ENCODE results near the gene TSEN54. TPM values are rescaled to one million over a fixed set of nuclear protein-coding genes. Genes with fewer than 3 reads are reported as not detected.

TSEN54 gene
- total RNA-seq, 2 experiments from 2014 or later: 73.3 to 78.7 TPM

DNA sequence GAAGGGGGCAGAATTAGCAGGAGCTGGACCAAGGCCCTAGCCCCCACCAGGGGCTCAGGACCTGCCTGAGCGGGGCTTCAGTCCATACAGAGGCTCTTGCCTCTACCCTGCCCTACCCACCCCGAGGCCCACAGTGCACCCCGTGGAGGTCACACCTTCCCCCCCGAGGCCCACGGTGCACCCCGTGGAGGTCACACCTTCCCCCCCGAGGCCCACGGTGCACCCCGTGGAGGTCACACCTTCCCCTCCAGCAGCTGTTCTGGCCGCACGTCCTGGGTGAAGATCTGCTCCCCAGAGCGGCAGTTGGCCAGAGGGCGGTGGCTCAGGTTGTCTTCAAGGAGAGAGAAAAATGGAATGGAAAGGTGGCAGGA lies 12.4 kb upstream of the TSEN54 start:
- Histone ChIP-seq H3K9me3 (ENCODE audit: control insufficient read depth in 1 of 2, insufficient read depth in 1 of 2, low read length in 2 of 2) (no peaks in the 10 kb centered on the region), H3K4me1 (ENCODE audit: insufficient read depth, low read length) (no peaks in the 10 kb centered on the region), H3K27me3 (ENCODE audit: control insufficient read depth in 1 of 2, insufficient read depth in 2 of 2, low read length in 2 of 2) (no peaks in the 10 kb centered on the region), H3K4me3 (ENCODE audit: low read length) (no peak overlapping the region), H3K36me3 (ENCODE audit: insufficient read depth, low read length) (peaks cover 8% of the 10 kb centered on the region), H3K27ac (ENCODE audit: low read depth in 1 of 2, low read length in 2 of 2) (no peak overlapping the region)
- Mint-ChIP-seq H3K36me3 (ENCODE audit: low read depth) (peaks cover 6% of the 10 kb centered on the region), H3K4me3 (no peak overlapping the region), H3K4me1 (ENCODE audit: low read depth) (no peaks in the 10 kb centered on the region), H3K9me3 (no peaks in the 10 kb centered on the region), H3K27ac (no peak overlapping the region), H3K27me3 (no peaks in the 10 kb centered on the region)
- ChIA-PET POLR2A (interaction anchor here (1.1 kb wide), 1 partner anchor 12 kb away, joined by 3 read pairs; the partner anchor contains the start of gene TSEN54), CTCF (no interaction called here)
- TF ChIP-seq, protein P1, sequence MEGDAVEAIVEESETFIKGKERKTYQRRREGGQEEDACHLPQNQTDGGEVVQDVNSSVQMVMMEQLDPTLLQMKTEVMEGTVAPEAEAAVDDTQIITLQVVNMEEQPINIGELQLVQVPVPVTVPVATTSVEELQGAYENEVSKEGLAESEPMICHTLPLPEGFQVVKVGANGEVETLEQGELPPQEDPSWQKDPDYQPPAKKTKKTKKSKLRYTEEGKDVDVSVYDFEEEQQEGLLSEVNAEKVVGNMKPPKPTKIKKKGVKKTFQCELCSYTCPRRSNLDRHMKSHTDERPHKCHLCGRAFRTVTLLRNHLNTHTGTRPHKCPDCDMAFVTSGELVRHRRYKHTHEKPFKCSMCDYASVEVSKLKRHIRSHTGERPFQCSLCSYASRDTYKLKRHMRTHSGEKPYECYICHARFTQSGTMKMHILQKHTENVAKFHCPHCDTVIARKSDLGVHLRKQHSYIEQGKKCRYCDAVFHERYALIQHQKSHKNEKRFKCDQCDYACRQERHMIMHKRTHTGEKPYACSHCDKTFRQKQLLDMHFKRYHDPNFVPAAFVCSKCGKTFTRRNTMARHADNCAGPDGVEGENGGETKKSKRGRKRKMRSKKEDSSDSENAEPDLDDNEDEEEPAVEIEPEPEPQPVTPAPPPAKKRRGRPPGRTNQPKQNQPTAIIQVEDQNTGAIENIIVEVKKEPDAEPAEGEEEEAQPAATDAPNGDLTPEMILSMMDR (IDR thresholded peaks at IDR 0.05): no peak
- ATAC-seq (ENCODE audit: poor library complexity): no peak
- intact Hi-C loops (cut with DNase I, micrococcal nuclease): no loop called here
- peak in 1 of 14 experiments; percentile 30 for DNase-seq

DNA sequence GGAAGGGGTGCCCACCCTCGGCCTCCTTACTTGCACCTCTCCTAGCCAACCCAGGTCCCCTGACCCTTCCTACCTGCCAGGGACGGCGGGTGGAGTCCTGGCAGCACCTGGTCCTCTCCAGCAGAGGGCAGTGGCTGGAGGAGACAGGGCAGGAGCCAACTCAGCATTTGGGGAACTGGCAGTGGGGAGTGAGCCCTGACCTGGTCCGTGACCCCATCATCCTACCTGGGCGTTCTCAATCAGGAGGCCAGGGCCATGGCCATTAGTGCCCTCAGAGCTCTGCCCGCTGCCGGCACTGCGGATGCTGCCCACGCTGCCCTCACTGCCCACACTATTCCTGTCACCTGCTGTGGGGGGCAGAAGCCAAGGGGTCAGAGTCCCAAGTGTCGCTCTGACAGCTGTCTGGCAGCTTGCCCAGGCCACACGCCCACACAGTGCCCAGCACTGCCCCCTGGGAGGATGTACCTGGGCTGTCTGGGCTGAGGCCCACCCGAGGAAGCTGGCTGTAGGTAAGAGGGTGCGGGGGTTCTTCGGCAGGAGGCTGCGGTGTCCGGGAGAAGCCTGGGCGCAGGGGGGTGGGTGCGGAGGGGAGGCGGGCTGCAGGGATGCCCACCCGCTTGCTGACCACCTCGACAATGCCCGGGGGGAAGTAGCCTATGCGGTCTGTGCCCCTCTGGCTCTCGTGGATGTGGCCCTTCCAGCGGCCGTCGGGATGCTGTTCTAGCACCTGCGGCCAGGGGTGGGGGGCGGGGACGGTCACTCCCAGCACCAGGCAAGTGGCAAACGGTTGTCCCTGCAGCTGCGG lies 11.8 kb upstream of the TSEN54 start:
- no peak overlapping the region for H3K4me3 Mint-ChIP-seq
- Histone ChIP-seq H3K4me3 (ENCODE audit: low read length) (no peak overlapping the region), H3K36me3 (ENCODE audit: insufficient read depth, low read length) (peaks cover 2% of the 10 kb centered on the region), H3K27me3 (ENCODE audit: control insufficient read depth in 1 of 2, insufficient read depth in 2 of 2, low read length in 2 of 2) (no peaks in the 10 kb centered on the region), H3K9me3 (ENCODE audit: control insufficient read depth in 1 of 2, insufficient read depth in 1 of 2, low read length in 2 of 2) (no peaks in the 10 kb centered on the region), H3K27ac (ENCODE audit: low read depth in 1 of 2, low read length in 2 of 2) (no peak overlapping the region), H3K4me1 (ENCODE audit: insufficient read depth, low read length) (no peaks in the 10 kb centered on the region)
- H3K36me3 Mint-ChIP-seq (ENCODE audit: low read depth): no peaks in the 10 kb centered on the region
- ATAC-seq (ENCODE audit: poor library complexity): peak; percentile 63
- ChIA-PET CTCF (no interaction called here), POLR2A (interaction anchor here (1.1 kb wide), 1 partner anchor 12 kb away, joined by 3 read pairs; the partner anchor contains the start of gene TSEN54)
- TF ChIP-seq, protein P1 (IDR thresholded peaks at IDR 0.05): peak; percentile 44
- no peaks in the 10 kb centered on the region for H3K27me3 Mint-ChIP-seq
- no peaks in the 10 kb centered on the region for H3K4me1 Mint-ChIP-seq (ENCODE audit: low read depth)
- intact Hi-C loops (cut with DNase I, micrococcal nuclease): no loop called here
- no peaks in the 10 kb centered on the region for H3K9me3 Mint-ChIP-seq
- peak in 10 of 14 experiments; percentile 25 to 68 (median 45) for DNase-seq
- H3K27ac Mint-ChIP-seq: no peak overlapping the region

DNA sequence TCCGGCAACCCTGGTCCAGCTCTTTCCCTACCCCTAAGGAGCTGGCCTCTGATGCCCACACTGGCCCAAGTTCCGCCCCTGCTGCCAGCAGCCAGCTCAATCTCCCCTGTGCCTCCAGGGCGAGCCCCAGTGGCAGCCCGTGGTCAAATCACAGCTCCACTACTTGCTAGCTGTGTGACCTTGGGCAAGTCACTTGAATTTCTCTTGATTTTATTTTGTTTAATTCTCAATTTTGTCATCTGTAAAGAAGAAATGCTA lies 11.2 kb upstream of the TSEN54 start:
- TF ChIP-seq, protein P1 (IDR thresholded peaks at IDR 0.05): no peak
- POLR2A ChIA-PET: interaction anchor here (1.1 kb wide), 1 partner anchor 11 kb away, joined by 3 read pairs; the partner anchor contains the start of gene TSEN54

More for the DNA sequence above, 11.2 kb upstream of the TSEN54 start:
- H3K36me3 Mint-ChIP-seq (ENCODE audit: low read depth): no peaks in the 10 kb centered on the region
- intact Hi-C loops (cut with DNase I, micrococcal nuclease): no loop called here
- H3K9me3 Mint-ChIP-seq: no peaks in the 10 kb centered on the region
- DNase-seq (no peak), ATAC-seq (ENCODE audit: poor library complexity) (no peak)
- no peak overlapping the region for H3K27ac ChIP-seq (ENCODE audit: low read depth in 1 of 2, low read length in 2 of 2)
- no peak overlapping the region for H3K4me3 Mint-ChIP-seq
- no peak overlapping the region for H3K4me3 ChIP-seq (ENCODE audit: low read length)
- H3K4me1 Mint-ChIP-seq (ENCODE audit: low read depth): no peaks in the 10 kb centered on the region
- CTCF ChIA-PET: no interaction called here
- no peaks in the 10 kb centered on the region for H3K36me3 ChIP-seq (ENCODE audit: insufficient read depth, low read length)
- no peak overlapping the region for H3K27ac Mint-ChIP-seq
- H3K27me3 ChIP-seq (ENCODE audit: control insufficient read depth in 1 of 2, insufficient read depth in 2 of 2, low read length in 2 of 2): no peaks in the 10 kb centered on the region
- no peaks in the 10 kb centered on the region for H3K9me3 ChIP-seq (ENCODE audit: control insufficient read depth in 1 of 2, insufficient read depth in 1 of 2, low read length in 2 of 2)
- no peaks in the 10 kb centered on the region for H3K4me1 ChIP-seq (ENCODE audit: insufficient read depth, low read length)
- H3K27me3 Mint-ChIP-seq: no peaks in the 10 kb centered on the region

Measured in CD4-positive, alpha-beta T cell (primary cell).